Fibroblast of lung (primary cell): ENCODE results near the gene TERB1. TPM values are rescaled to one million over a fixed set of nuclear protein-coding genes. Genes with fewer than 3 reads are reported as not detected.
A peak's percentile ranks its signal among the peaks of the same experiment; 100 is the strongest.

Experiments
- DNase-seq, 2 donors: peaks; one replicate each; pipeline versions ENCODE4 v3.0.0 to v3.0.0-alpha.2; 2010; ENCODE audit warnings: low read depth in 2 of 2
- H2AFZ ChIP-seq: 2 replicates; pipeline ENCODE4 v1.5.1; 2012; ENCODE audit warnings: low read length, control low read depth, inconsistent platforms
- H3K27ac ChIP-seq: 2 replicates; pipeline ENCODE4 v1.5.1; 2011; ENCODE audit warnings: low read length, control low read depth; ENCODE audit not compliant: insufficient read depth
- H3K27me3 ChIP-seq: 2 replicates; pipeline ENCODE4 v1.5.1; 2011; ENCODE audit warnings: mild to moderate bottlenecking, low read length; ENCODE audit not compliant: control insufficient read depth, insufficient read depth
- H3K36me3 ChIP-seq: 2 replicates; pipeline ENCODE4 v1.5.1; 2011; ENCODE audit warnings: low read length; ENCODE audit not compliant: control insufficient read depth, insufficient read depth
- H3K4me1 ChIP-seq: 2 replicates; pipeline ENCODE4 v1.5.1; 2011; ENCODE audit warnings: low read length; ENCODE audit not compliant: control insufficient read depth, insufficient read depth; ENCODE audit errors: extremely low read depth
- H3K4me2 ChIP-seq: 2 replicates; pipeline ENCODE4 v1.5.1; 2011; ENCODE audit warnings: low read length, control low read depth; ENCODE audit not compliant: insufficient read depth; ENCODE audit errors: extremely low read depth
- H3K4me3 ChIP-seq, 4 experiments: fragments of 200-600 bp in 1 of 4; sonication (generic) in 1 of 4; replicated peaks in 1 of 4; 2 replicates each; pipeline ENCODE4 v1.5.1; 2011 to 2016; ENCODE audit warnings: low read length in 4 of 4, low read depth in 3 of 4, mild to moderate bottlenecking in 3 of 4, control low read depth in 2 of 4, inconsistent platforms in 1 of 4, mixed read lengths in 1 of 4; ENCODE audit not compliant: insufficient read depth in 1 of 4; ENCODE audit errors: control extremely low read depth in 1 of 4
- H3K79me2 ChIP-seq: 2 replicates; pipeline ENCODE4 v1.5.1; 2012; ENCODE audit warnings: mild to moderate bottlenecking, low read length, inconsistent platforms; ENCODE audit not compliant: control insufficient read depth, insufficient read depth
- H3K9ac ChIP-seq: 2 replicates; pipeline ENCODE4 v1.5.1; 2011; ENCODE audit warnings: mild to moderate bottlenecking, low read length, control low read depth; ENCODE audit not compliant: insufficient read depth
- H3K9me3 ChIP-seq: 2 replicates; pipeline ENCODE4 v1.5.1; 2012; ENCODE audit warnings: low read depth, low read length; ENCODE audit not compliant: control insufficient read depth, insufficient read depth
- H4K20me1 ChIP-seq: 2 replicates; pipeline ENCODE4 v1.5.1; 2011; ENCODE audit warnings: low read length; ENCODE audit not compliant: control insufficient read depth, insufficient read depth; ENCODE audit errors: extremely low read depth
- CTCF ChIP-seq, 2 donors: IDR thresholded peaks in 1 of 2; conservative IDR thresholded peaks in 1 of 2; 1 replicate in 1 of 2; 2 replicates in 1 of 2; pipeline ENCODE4 v1.5.1; 2011 to 2012; ENCODE audit warnings: low read length in 2 of 2, control low read depth in 1 of 2, inconsistent platforms in 1 of 2, low read depth in 1 of 2, mild to moderate bottlenecking in 1 of 2
- EZH2 ChIP-seq: IDR thresholded peaks from 2 replicates; pipeline ENCODE4 v1.5.1; 2012; ENCODE audit warnings: low read length, control low read depth, mild to moderate bottlenecking; ENCODE audit errors: missing control alignments
- polyA plus RNA-seq, 2 donors: library from polyadenylated mRNA; depleted of rRNA in 1 of 2; stranded (reverse) in 1 of 2; unstranded in 1 of 2; fragments of >200 nt; gene quantifications; 2 replicates each; pipeline ENCODE4 v1.2.1, GENCODE V29; 2011 to 2012; ENCODE audit warnings: missing spikeins in 1 of 2
- total RNA-seq: library from RNA; depleted of rRNA; stranded (reverse); fragments of >200 nt; gene quantifications from 2 replicates; pipeline ENCODE4 v1.2.1, GENCODE V29; 2014

Gene TERB1
- total and polyA plus RNA-seq, 2 donors (not counting 1 experiment from before 2014, with no cell fraction given) = 0.17 TPM; not detected in 1

- H3K9me3 ChIP-seq = no peaks in the 10 kb centered on the region
- no peaks in the 10 kb centered on the region for H3K27me3 ChIP-seq
- no peak overlapping the region for H3K27ac ChIP-seq
- no peak overlapping the region for H2AFZ ChIP-seq
- no peaks in the 10 kb centered on the region for H4K20me1 ChIP-seq
- TF ChIP-seq CTCF (conservative IDR thresholded peaks at IDR 0.05 in 1 of 2, IDR thresholded peaks at IDR 0.05 in 1 of 2; ENCODE audit: low read depth in 1 of 2, low read length in 2 of 2) (no peak), EZH2 (no peak)
- H3K4me3 ChIP-seq = no peak overlapping the region
- H3K9ac ChIP-seq = no peak overlapping the region
- peaks cover 36% of the 10 kb centered on the region for H3K79me2 ChIP-seq
- H3K36me3 ChIP-seq = peaks cover 2% of the 10 kb centered on the region
- peaks cover 5% of the 10 kb centered on the region for H3K4me1 ChIP-seq
- DNase-seq = no peak
- peak overlapping the region; percentile 87 for H3K4me2 ChIP-seq
Measured at GRCh38 chr16:66752379-66752778, 49.0 kb downstream of the TERB1 start.

GRCh38 chr16:66751992-66752322 is 49.4 kb downstream of the TERB1 start:
- no peak overlapping the region for H3K27ac ChIP-seq
- peak overlapping the region; percentile 91 for H2AFZ ChIP-seq
- H3K9me3 ChIP-seq = no peaks in the 10 kb centered on the region
- H3K27me3 ChIP-seq = no peaks in the 10 kb centered on the region
- H4K20me1 ChIP-seq = no peaks in the 10 kb centered on the region
- H3K4me1 ChIP-seq = peaks cover 5% of the 10 kb centered on the region
- peak overlapping the region; percentile 87 for H3K4me2 ChIP-seq
- H3K79me2 ChIP-seq = peaks cover 39% of the 10 kb centered on the region
- peak overlapping the region in 3 of 4 experiments; percentile 21 to 93 (median 57) for H3K4me3 ChIP-seq
- no peak overlapping the region for H3K9ac ChIP-seq
- DNase-seq = no peak
- TF ChIP-seq EZH2 (no peak), CTCF (conservative IDR thresholded peaks at IDR 0.05 in 1 of 2, IDR thresholded peaks at IDR 0.05 in 1 of 2; ENCODE audit: low read depth in 1 of 2, low read length in 2 of 2) (peak in 1 of 2 donors; percentile 1)
- peaks cover 2% of the 10 kb centered on the region for H3K36me3 ChIP-seq

- Histone ChIP-seq H3K27me3 (no peaks in the 10 kb centered on the region), H3K27ac (peak within 1 kb of the TSS; percentile 72), H3K4me3 (peak within 1 kb of the TSS; percentile 89 to 96 (median 92)), H3K9ac (peak within 1 kb of the TSS; percentile 96), H3K36me3 (peaks cover 4% of the 10 kb centered on the region), H3K4me1 (peaks cover 5% of the 10 kb centered on the region), H2AFZ (peak within 1 kb of the TSS; percentile 91), H3K79me2 (peaks cover 44% of the 10 kb centered on the region), H3K4me2 (peak within 1 kb of the TSS; percentile 98), H4K20me1 (no peaks in the 10 kb centered on the region), H3K9me3 (no peaks in the 10 kb centered on the region)
- DNase-seq = peak; percentile 62 to 70
- TF ChIP-seq EZH2 (no peak), CTCF (conservative IDR thresholded peaks at IDR 0.05 in 1 of 2, IDR thresholded peaks at IDR 0.05 in 1 of 2; ENCODE audit: low read depth in 1 of 2, low read length in 2 of 2) (peak; percentile 45 to 49)
Measured at GRCh38 chr16:66751303-66751991, 49.9 kb downstream of the TERB1 start, which contains the start of gene DYNC1LI2. Gene DYNC1LI2, minus strand, starts transcription at chr16:66751609. Its CDS starts 18 bp downstream, at chr16:66751591.
